ENCODE results near the gene UGT1A9. TPM values are rescaled to one million over a fixed set of nuclear protein-coding genes. Genes with fewer than 3 reads are reported as not detected.

Gene UGT1A9
- not detected for total RNA-seq

DNA sequence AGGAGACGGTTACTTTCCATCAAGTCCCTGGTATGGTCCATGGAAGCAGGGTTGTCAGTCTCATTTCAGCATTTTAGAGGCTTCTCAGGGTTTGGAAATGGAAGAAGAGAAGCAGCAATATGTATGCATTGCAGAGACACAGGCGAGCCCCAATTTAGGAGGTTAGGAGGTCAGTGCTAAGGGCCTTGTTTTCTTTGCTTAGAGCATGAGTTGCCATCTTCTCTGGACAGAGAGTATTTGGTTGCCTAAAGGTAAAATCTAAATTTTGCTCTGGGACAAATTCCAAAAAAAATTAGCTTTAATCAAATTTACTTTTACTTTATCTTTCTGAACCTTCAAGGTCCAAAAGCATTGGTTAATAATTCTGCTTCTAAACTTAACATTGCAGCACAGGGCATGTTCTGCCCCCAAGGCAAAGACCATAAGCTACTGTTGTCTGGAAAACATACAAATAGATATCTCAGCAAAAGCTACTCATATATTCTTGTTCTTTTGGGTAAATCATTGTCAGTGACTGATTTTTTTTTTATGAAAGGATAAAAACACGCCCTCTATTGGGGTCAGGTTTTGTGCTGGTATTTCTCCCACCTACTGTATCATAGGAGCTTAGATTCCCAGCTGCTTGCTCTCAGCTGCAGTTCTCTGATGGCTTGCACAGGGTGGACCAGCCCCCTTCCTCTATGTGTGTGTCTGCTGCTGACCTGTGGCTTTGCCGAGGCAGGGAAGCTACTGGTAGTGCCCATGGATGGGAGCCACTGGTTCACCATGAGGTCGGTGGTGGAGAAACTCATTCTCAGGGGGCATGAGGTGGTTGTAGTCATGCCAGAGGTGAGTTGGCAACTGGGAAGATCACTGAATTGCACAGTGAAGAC is at the start of gene UGT1A9:
TSS of gene UGT1A9 (plus strand) at position 609 of the 872 bp plus-strand sequence. CDS start at position 646, 37 bp downstream.

DNA sequence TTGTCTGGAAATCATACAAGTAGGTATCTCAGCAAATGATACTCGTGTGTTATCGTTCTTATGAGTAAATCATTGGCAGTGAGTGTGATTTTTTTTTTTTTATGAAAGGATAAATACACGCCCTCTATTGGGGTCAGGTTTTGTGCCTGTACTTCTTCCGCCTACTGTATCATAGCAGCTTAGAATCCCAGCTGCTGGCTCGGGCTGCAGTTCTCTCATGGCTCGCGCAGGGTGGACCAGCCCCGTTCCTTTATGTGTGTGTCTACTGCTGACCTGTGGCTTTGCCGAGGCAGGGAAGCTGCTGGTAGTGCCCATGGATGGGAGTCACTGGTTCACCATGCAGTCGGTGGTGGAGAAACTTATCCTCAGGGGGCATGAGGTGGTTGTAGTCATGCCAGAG is 35.4 kb upstream of the UGT1A9 start, which contains the start of gene UGT1A10:
TSS of gene UGT1A10 (plus strand) at position 143 of the 400 bp plus-strand sequence. CDS start at position 218, 75 bp downstream.

DNA sequence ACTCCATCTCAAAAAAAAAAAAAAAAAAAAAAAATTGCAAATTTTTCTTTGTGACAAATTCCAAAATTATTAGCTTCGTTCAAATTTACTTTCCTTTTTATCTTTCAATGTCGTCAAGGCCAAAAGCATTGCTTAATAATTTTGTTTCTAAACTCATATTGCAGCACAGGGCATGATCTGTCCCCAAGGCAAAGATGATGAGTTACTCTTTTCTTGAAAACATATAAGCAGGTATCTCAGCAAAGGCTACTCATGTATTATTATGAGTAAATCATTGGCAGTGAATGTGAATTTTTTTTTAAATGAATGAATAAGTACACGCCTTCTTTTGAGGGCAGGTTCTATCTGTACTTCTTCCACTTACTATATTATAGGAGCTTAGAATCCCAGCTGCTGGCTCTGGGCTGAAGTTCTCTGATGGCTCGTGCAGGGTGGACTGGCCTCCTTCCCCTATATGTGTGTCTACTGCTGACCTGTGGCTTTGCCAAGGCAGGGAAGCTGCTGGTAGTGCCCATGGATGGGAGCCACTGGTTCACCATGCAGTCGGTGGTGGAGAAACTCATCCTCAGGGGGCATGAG is 9.9 kb downstream of the UGT1A9 start, which contains the start of gene UGT1A7:
TSS of gene UGT1A7 (plus strand) at position 381 of the 579 bp plus-strand sequence. CDS start at position 418, 37 bp downstream.

DNA sequence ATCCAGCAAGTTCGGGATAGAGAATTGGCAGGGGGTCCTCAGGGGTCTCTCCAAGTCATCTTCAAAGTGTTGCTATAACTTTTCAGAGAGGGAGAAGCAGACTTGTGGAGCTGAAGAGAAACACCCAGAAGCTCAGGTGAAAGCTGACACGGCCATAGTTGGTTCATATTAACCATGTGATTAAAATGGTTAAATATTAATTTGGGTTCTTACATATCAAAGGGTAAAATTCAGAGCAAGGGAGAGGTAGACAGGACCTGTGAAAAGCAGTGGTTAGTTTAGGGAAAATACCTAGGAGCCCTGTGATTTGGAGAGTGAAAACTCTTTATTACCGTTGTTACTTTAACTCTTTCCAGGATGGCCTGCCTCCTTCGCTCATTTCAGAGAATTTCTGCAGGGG is 20.9 kb downstream of the UGT1A9 start, which contains the start of gene UGT1A6:
TSS of gene UGT1A6 (plus strand) at position 243 of the 400 bp plus-strand sequence. CDS start at position 358, 115 bp downstream.

DNA sequence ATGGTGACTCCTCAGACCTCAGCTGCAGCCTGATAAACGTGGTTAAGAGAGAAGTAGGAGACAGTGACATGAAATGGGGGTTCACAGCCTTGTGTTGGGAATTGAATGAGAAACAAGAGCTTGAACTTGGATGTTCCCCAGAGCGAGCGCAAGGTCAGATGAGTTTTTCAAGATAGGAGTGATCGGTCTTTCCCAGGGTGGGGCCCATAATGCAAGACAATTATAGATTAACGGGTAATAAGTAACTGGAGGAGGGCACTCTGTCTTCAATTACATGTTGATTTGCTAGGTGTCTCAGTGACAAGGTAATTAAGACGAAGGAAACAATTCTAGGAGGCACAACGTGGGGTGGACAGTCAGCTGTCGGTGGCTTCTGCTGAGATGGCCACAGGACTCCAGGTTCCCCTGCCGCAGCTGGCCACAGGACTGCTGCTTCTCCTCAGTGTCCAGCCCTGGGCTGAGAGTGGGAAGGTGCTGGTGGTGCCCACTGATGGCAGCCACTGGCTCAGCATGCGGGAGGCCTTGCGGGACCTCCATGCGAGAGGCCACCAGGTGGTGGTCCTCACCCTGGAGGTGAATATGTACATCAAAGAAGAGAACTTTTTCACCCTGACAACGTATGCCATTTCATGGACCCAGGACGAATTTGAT is 41.0 kb downstream of the UGT1A9 start, which contains the start of gene UGT1A5:
TSS of gene UGT1A5 (plus strand) at position 297 of the 651 bp plus-strand sequence. CDS start at position 382, 85 bp downstream.

DNA sequence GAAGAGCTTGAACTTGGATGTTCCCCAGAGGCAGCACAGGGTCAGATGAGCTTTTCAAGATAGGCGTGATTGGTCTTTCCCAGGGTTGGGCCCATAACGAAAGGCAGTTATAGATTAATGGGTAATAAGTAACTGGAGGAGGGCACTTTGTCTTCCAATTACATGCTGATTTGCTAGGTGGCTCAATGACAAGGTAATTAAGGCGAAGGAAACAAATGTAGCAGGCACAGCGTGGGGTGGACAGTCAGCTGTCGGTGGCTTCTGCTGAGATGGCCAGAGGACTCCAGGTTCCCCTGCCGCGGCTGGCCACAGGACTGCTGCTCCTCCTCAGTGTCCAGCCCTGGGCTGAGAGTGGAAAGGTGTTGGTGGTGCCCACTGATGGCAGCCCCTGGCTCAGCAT is 46.9 kb downstream of the UGT1A9 start, which contains the start of gene UGT1A4:
TSS of gene UGT1A4 (plus strand) at position 185 of the 400 bp plus-strand sequence. CDS start at position 270, 85 bp downstream.

DNA sequence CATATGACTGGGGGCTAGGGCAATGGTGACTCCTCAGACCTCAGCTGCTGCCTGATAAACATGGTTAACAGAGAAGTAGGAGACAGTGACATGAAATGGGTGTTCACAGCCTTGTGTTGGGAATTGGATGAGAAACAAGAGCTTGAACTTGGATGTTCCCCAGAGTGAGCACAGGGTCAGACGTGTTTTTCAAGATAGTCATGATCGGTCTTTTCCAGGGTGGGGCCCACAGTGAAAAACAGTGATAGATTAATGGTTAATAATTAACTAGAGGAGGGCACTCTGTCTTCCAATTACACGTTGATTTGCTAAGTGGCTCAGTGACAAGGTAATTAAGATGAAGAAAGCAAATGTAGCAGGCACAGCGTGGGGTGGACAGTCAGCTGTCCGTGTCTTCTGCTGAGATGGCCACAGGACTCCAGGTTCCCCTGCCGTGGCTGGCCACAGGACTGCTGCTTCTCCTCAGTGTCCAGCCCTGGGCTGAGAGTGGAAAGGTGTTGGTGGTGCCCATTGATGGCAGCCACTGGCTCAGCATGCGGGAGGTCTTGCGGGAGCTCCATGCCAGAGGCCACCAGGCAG is 57.1 kb downstream of the UGT1A9 start, which contains the start of gene UGT1A3:
TSS of gene UGT1A3 (plus strand) at position 320 of the 579 bp plus-strand sequence. CDS start at position 405, 85 bp downstream.

GRCh38 chr2:233760043-233760442 is 88.3 kb downstream of the UGT1A9 start, which contains the start of gene UGT1A1:
TSS of gene UGT1A1 (plus strand) at chr2:233760270. CDS start at chr2:233760288, 18 bp downstream.

DNA sequence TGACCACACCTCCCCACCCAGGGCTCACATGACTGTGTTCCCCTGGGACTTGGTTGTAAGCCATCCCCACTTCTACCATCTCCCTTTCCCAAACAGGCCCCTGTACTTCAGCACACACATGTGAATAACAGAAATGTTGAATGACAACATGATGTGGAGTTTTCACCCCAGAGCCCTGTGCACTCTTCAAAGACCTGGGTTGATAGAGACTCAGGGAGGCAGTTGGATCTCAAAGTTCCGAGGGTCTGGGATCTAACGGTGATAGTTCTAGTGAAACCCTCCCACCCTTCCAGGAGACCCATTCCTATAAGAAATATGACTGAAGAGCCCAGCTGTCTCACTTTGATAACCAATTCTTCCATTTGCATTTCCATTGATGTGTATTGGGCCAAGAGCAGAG is 106.3 kb downstream of the UGT1A9 start, which contains the start of gene MROH2A:
TSS of gene MROH2A (plus strand) at position 301 of the 400 bp plus-strand sequence. CDS start 1,029 bp downstream, outside the sequence.

Other genes starting within 250 kb of the UGT1A9 start
- gene USP40, start 105.1 kb upstream of the UGT1A9 start, total RNA-seq, result 10 to 100 TPM; 18.7 to 20.3 TPM
- not detected for gene UGT1A8, start 54.3 kb upstream of the UGT1A9 start, total RNA-seq
- not detected for gene UGT1A10, start 35.5 kb upstream of the UGT1A9 start, total RNA-seq
- gene UGT1A7, start 10.0 kb downstream of the UGT1A9 start, total RNA-seq, result not detected
- gene UGT1A6, start 21.0 kb downstream of the UGT1A9 start, total RNA-seq, result not detected
- gene UGT1A5, start 41.0 kb downstream of the UGT1A9 start, total RNA-seq, result not detected
- gene UGT1A4, start 46.8 kb downstream of the UGT1A9 start, total RNA-seq, result not detected
- gene UGT1A3, start 57.1 kb downstream of the UGT1A9 start, total RNA-seq, result not detected
- not detected for gene UGT1A1, start 88.4 kb downstream of the UGT1A9 start, total RNA-seq
- gene MROH2A, start 106.4 kb downstream of the UGT1A9 start, total RNA-seq, result not detected
- gene HJURP, start 182.6 kb downstream of the UGT1A9 start, total RNA-seq, result 10 to 100 TPM; 92.0 to 93.8 TPM
- gene TRPM8, start 245.5 kb downstream of the UGT1A9 start, total RNA-seq, result not detected

Data from activated naive CD4-positive, alpha-beta T cell treated with anti-CD3 and anti-CD28 coated beads, Interleukin-2, amount 10 ng/mL, durations not matched to agents 5 hours and 36 hours (primary cell).